Psoas muscle (tissue), 8 donors: ENCODE results near the gene TBCD. TPM values are rescaled to one million over a fixed set of nuclear protein-coding genes. Genes with fewer than 3 reads are reported as not detected.
A peak's percentile ranks its signal among the peaks of the same experiment; 100 is the strongest.

Source experiments
- ATAC-seq, 4 donors: fragments of 200-7000 bp; cut with Tn5 transposase; one replicate each; pipeline ENCODE4 v1.9.1; 2020; ENCODE audit warnings: moderate library complexity in 3 of 4, mild to moderate bottlenecking in 2 of 4
- DNase-seq, 2 donors: peaks; one replicate each; pipeline ENCODE4 v3.0.0-alpha.2; 2020
- H3K27ac ChIP-seq: fragments of 200-600 bp; one replicate; pipeline ENCODE4 v1.8.0; 2022
- H3K27me3 ChIP-seq, 3 donors: fragments of 200-600 bp in 1 of 3; one replicate each; pipeline versions ENCODE4 v1.6.1 to v1.8.0; 2013 to 2022; ENCODE audit warnings: low read length in 2 of 3, mild to moderate bottlenecking in 2 of 3, moderate library complexity in 1 of 3; ENCODE audit not compliant: insufficient read depth in 3 of 3
- H3K36me3 ChIP-seq, 2 donors: fragments of 200-600 bp in 1 of 2; one replicate each; pipeline versions ENCODE4 v1.6.1 to v1.8.0; 2013 to 2022; ENCODE audit warnings: low read depth in 1 of 2, mild to moderate bottlenecking in 1 of 2, moderate library complexity in 1 of 2; ENCODE audit not compliant: insufficient read depth in 1 of 2
- H3K4me1 ChIP-seq: fragments of 200-600 bp; one replicate; pipeline ENCODE4 v1.8.0; 2022
- H3K4me3 ChIP-seq: fragments of 200-600 bp; one replicate; pipeline ENCODE4 v1.8.0; 2022; ENCODE audit warnings: mild to moderate bottlenecking
- H3K9me3 ChIP-seq: fragments of 200-600 bp; one replicate; pipeline ENCODE4 v1.8.0; 2022
- CTCF ChIP-seq: fragments of 200-600 bp; IDR thresholded peaks from one replicate; pipeline ENCODE4 v1.8.0; 2022; ENCODE audit warnings: antibody characterized with exemption
- WGBS, 3 donors: extraction: QIAGEN DNeasy Blood & Tissue Kit; methylation state at CpG; one replicate each; pipeline versions ENCODE4 v1.1.6 to v1.1.7; 2013; 5-methylcytosine and 5-hydroxymethylcytosine counted together
- intact Hi-C, 2 donors: fragments of 100-400 bp; cut with DNase I; formaldehyde crosslinking; loops; one replicate each; pipeline versions ENCODE4 v1.11.0 to v1.14.2; 2022
- polyA plus RNA-seq, 3 donors: library from polyadenylated mRNA; stranded (reverse); fragments of 200-250 nt; gene quantifications; one replicate each; pipeline ENCODE4 v1.2.3, GENCODE V29; 2013
- total RNA-seq, 4 donors: library from RNA; stranded (reverse); fragmentation: NEBNext Ultra II Directional in 2 of 4; extraction: Animal tissue kit (Norgen Biotek cat#: 25700) in 2 of 4; gene quantifications; one replicate each; pipeline versions ENCODE4 v1.2.1 to v1.2.4, GENCODE V29; 2021 to 2023
- donor health status: healthy with polysubstance abuse.
- donor health status: DM: no; HTN: no; CAD: no; lungs with moderate emphysema.
- donor health status: Bipolar disorder and iron deficiency.
- donor health status: healthy.
- donor health status: DM: yes; HTN: yes; CAD: no.
- donor health status: DM: no; HTN: no; CAD: no.
- donor health status: DM: no; HTN: no; CAD: no.
- donor health status: DM: yes; HTN: yes; CAD: no.

Gene TBCD
- total and polyA plus RNA-seq, 7 donors: 28.2 to 65.0 (median 36.5) TPM

GRCh38 chr17:82736511-82737185, 15.2 kb upstream of the TBCD start:
- WGBS, 3 donors: 52 to 77% (median 57%) methylated on average over 18 of the region's 18 CpGs
- Histone ChIP-seq H3K9me3 (peaks cover 5% of the 10 kb centered on the region), H3K27me3 (no peaks in the 10 kb centered on the region), H3K4me1 (peaks cover 14% of the 10 kb centered on the region), H3K27ac (peak overlapping the region; percentile 73), H3K4me3 (peak overlapping the region; percentile 75), H3K36me3 (peaks cover 7 to 44% of the 10 kb centered on the region in 2 donors)
- DNase-seq: peak in 1 of 2 donors; percentile 31
- no peak for ATAC-seq
- intact Hi-C loops: no loop called here
- no peak for TF ChIP-seq CTCF

GRCh38 chr17:82737967-82738877, 13.6 kb upstream of the TBCD start:
- Histone ChIP-seq H3K9me3 (peaks cover 5% of the 10 kb centered on the region), H3K27me3 (no peaks in the 10 kb centered on the region), H3K27ac (peak overlapping the region; percentile 58), H3K36me3 (peaks cover 8 to 56% of the 10 kb centered on the region in 2 donors), H3K4me3 (no peak overlapping the region), H3K4me1 (peaks cover 14% of the 10 kb centered on the region)
- peak; percentile 55 to 83 (median 67) for ATAC-seq
- intact Hi-C loops: no loop called here
- no peak for TF ChIP-seq CTCF
- peak; percentile 57 to 81 for DNase-seq
- 58 to 68% (median 62%) methylated on average over 26 of the region's 26 CpGs for whole genome bisulfite sequencing, 3 donors

GRCh38 chr17:82740906-82741759, 10.7 kb upstream of the TBCD start:
- peak in 1 of 2 donors; percentile 32 for DNase-seq
- whole genome bisulfite sequencing, 3 donors: 96 to 98% (median 98%) methylated on average over 10 of the region's 10 CpGs
- H3K36me3 ChIP-seq: peaks cover 8 to 70% of the 10 kb centered on the region in 2 donors

More at GRCh38 chr17:82740906-82741759, 10.7 kb upstream of the TBCD start:
- ATAC-seq: no peak
- Histone ChIP-seq H3K9me3 (no peaks in the 10 kb centered on the region), H3K4me3 (no peak overlapping the region), H3K27me3 (no peaks in the 10 kb centered on the region), H3K27ac (no peak overlapping the region), H3K4me1 (peaks cover 13% of the 10 kb centered on the region)
- intact Hi-C loops: no loop called here
- TF ChIP-seq CTCF: no peak
